Naive B cell (primary cell): ENCODE results near the gene ZSCAN21. TPM values are rescaled to one million over a fixed set of nuclear protein-coding genes. Genes with fewer than 3 reads are reported as not detected.

Experiments
- ATAC-seq, 2 donors: fragments of 150-1000 bp; cut with Tn5 transposase; 2 replicates each; pipeline ENCODE4 v1.10.0; 2021; ENCODE audit warnings: low read depth in 2 of 2, mild to moderate bottlenecking in 2 of 2, moderate library complexity in 2 of 2
- DNase-seq: peaks from one replicate; pipeline ENCODE4 v3.0.0; 2022
- H3K27ac Mint-ChIP-seq, 6 donors: one replicate each; pipeline ENCODE4 v1.8.0; 2020 to 2022; ENCODE audit warnings: mild to moderate bottlenecking in 6 of 6, mixed read lengths in 6 of 6, moderate library complexity in 5 of 6, inconsistent platforms in 2 of 6
- H3K27me3 Mint-ChIP-seq, 3 donors: one replicate each; pipeline ENCODE4 v1.8.0; 2021 to 2022; ENCODE audit warnings: mixed read lengths in 3 of 3, mild to moderate bottlenecking in 1 of 3
- H3K36me3 Mint-ChIP-seq, 2 donors: one replicate each; pipeline ENCODE4 v1.8.0; 2020 to 2022; ENCODE audit warnings: mixed read lengths in 2 of 2, inconsistent platforms in 1 of 2, mild to moderate bottlenecking in 1 of 2
- H3K4me1 Mint-ChIP-seq, 3 donors: one replicate each; pipeline ENCODE4 v1.8.0; 2020 to 2022; ENCODE audit warnings: mixed read lengths in 3 of 3, inconsistent platforms in 1 of 3, mild to moderate bottlenecking in 1 of 3, moderate library complexity in 1 of 3
- H3K4me3 Mint-ChIP-seq, 8 donors: one replicate each; pipeline ENCODE4 v1.8.0; 2020 to 2022; ENCODE audit warnings: mild to moderate bottlenecking in 8 of 8, mixed read lengths in 8 of 8, moderate library complexity in 8 of 8, inconsistent platforms in 2 of 8
- H3K9me3 Mint-ChIP-seq, 7 donors: one replicate each; pipeline ENCODE4 v1.8.0; 2020 to 2022; ENCODE audit warnings: mixed read lengths in 7 of 7, mild to moderate bottlenecking in 5 of 7, inconsistent platforms in 2 of 7, moderate library complexity in 1 of 7
- polyA plus RNA-seq, 6 donors: library from polyadenylated mRNA; unstranded; fragments of 300-500 nt; fragmentation: Illumina TruSeq; gene quantifications; one replicate each; pipeline ENCODE4 v1.2.3, GENCODE V29; 2021; ENCODE audit warnings: low read depth in 6 of 6

ZSCAN21 gene
- polyA plus RNA-seq, 6 donors from 2014 or later: 4.7 to 9.8 (median 5.7) TPM

DNA sequence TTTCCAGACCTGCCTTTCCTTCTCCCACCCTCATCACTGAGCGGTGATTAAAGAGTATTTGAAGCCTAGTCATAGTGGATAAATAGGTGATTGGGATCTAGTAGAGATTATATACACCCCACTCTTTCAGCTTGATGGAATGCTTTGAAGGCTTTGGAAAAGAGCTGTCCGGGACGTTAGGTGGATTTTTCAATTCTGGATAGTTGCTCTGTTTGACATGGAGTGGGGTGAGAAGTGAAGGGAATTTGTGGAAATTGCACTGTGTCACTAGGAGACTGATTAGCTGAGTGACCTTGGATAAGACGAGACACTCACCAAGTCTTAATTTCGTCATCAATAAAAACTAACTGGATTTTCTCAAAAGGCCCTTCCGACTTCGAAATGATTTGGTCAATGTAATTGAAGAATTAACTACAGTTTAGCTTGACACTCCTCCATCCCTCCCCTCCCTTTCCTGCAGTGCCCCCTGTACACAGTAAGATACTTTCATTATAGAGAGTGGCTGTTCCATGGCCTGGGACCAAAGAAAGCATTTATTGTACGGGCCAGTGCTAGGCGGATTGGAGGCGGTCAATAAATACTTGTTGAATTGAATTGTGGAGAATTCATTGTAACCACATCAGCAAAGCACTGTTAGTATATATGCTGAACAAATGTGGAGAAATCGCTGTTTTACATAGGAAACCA, 33.2 kb upstream of the ZSCAN21 start:
- no peaks in the 10 kb centered on the region for H3K36me3 Mint-ChIP-seq

DNA sequence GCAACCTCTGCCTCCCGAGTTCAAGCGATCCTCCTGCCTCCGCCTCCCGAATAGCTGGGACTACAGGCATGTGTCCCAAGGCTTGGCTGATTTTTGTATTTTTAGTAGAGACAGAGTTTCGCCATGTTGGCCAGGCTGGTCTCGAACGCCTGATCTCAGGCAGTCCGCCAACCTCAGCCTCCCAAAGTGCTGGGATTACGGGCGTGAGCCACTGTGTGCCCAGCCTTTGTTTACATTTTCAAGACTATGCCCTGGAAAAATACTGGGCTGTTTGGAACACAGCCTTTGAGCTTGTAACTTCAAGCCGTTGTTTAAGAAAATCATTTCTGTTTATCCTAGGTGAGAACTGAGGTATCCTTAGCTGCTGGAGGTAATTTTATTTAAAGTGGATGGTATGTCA, 32.3 kb upstream of the ZSCAN21 start:
- Mint-ChIP-seq H3K27me3 (no peaks in the 10 kb centered on the region), H3K27ac (peak overlapping the region in 3 of 6 donors; percentile 14 to 47 (median 24)), H3K4me3 (peak overlapping the region in 5 of 8 donors; percentile 15 to 91 (median 50)), H3K9me3 (no peaks in the 10 kb centered on the region), H3K36me3 (no peaks in the 10 kb centered on the region), H3K4me1 (peaks cover 24 to 48% (median 33%) of the 10 kb centered on the region in 3 donors)
- DNase-seq: no peak
- no peak for ATAC-seq

More for the DNA sequence above, 33.2 kb upstream of the ZSCAN21 start:
- Mint-ChIP-seq H3K4me1 (peaks cover 22 to 48% (median 28%) of the 10 kb centered on the region in 3 donors), H3K27ac (peak overlapping the region; percentile 90 to 99 (median 97)), H3K27me3 (peaks cover 0 to 6% (median 3%) of the 10 kb centered on the region in 3 donors), H3K4me3 (peak overlapping the region; percentile 85 to 97 (median 92)), H3K9me3 (no peaks in the 10 kb centered on the region)
- ATAC-seq (no peak), DNase-seq (no peak)

DNA sequence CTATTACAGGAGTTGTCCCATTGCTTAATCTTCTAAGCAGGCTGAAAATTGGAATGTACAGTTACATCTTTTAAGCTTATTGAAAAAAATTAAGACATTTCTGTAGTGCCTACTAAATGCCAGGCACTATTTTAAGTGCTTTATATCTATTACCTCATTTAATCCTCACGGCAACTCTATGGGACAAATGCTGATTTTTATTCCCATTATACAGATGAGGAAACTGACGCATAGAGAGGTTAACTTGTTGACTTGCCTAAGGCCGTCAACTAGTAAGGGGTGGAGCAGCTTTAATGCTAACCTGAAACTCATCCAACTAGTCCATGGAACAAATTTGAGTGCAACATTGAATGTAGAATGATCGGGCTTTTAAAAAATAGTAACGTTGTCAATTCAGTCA, 31.7 kb upstream of the ZSCAN21 start:
- ATAC-seq: no peak
- no peaks in the 10 kb centered on the region for H3K9me3 Mint-ChIP-seq
- peak overlapping the region in 2 of 8 donors; percentile 56 to 91 for H3K4me3 Mint-ChIP-seq
- peaks cover 24 to 48% (median 33%) of the 10 kb centered on the region in 3 donors for H3K4me1 Mint-ChIP-seq
- no peak for DNase-seq
- no peaks in the 10 kb centered on the region for H3K36me3 Mint-ChIP-seq
- no peaks in the 10 kb centered on the region for H3K27me3 Mint-ChIP-seq
- H3K27ac Mint-ChIP-seq: peak overlapping the region in 1 of 6 donors; percentile 57

DNA sequence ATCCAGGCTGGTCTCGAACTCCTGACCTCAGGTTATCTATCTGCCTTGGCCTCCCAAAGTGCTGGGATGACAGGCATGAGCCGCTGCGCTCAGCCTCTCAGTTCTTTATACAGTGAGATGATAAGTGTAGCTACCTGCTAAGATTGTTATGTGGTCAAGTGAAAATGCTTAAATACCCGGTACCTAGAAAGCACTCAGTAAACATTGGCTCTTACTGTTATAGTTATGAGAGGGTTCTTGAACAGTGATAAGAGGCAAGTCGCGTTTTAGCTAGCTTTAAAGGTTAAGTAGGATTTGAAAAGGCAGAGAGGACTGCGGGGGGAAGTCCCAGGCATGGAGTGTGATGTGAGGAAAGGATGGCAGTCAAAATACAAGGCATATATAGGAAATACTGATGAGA, 29.7 kb upstream of the ZSCAN21 start:
- no peaks in the 10 kb centered on the region for H3K9me3 Mint-ChIP-seq

DNA sequence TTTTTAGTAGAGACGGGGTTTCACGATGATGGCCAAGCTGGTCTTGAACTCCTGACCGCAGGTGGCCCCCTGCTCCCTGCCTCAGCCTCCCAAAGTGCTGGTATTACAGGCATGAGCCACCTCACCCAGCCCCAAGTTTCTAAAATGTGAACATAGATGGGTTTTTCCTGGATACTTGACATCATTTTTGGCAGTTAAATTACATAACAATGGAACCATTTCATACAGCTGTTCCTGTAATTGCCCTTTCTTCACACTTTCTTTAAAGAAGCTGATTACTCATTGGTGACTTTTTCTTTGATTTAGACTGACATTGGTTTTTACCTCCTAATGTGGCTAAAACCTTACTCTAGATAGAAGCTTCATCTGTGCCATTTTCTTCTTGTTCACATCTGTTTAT, 28.3 kb upstream of the ZSCAN21 start:
- DNase-seq: no peak
- Mint-ChIP-seq H3K36me3 (peaks cover 0 to 7% of the 10 kb centered on the region in 2 donors), H3K27me3 (no peaks in the 10 kb centered on the region), H3K27ac (peak overlapping the region in 1 of 6 donors; percentile 69), H3K4me1 (peaks cover 20 to 37% (median 22%) of the 10 kb centered on the region in 3 donors), H3K9me3 (no peaks in the 10 kb centered on the region), H3K4me3 (no peak overlapping the region)
- no peak for ATAC-seq

More for the DNA sequence above, 29.7 kb upstream of the ZSCAN21 start:
- no peaks in the 10 kb centered on the region for H3K27me3 Mint-ChIP-seq
- H3K4me1 Mint-ChIP-seq: peaks cover 24 to 45% (median 33%) of the 10 kb centered on the region in 3 donors
- H3K27ac Mint-ChIP-seq: peak overlapping the region in 3 of 6 donors; percentile 41 to 88 (median 65)
- ATAC-seq (no peak), DNase-seq (no peak)
- H3K4me3 Mint-ChIP-seq: no peak overlapping the region
- H3K36me3 Mint-ChIP-seq: peaks cover 0 to 7% of the 10 kb centered on the region in 2 donors

DNA sequence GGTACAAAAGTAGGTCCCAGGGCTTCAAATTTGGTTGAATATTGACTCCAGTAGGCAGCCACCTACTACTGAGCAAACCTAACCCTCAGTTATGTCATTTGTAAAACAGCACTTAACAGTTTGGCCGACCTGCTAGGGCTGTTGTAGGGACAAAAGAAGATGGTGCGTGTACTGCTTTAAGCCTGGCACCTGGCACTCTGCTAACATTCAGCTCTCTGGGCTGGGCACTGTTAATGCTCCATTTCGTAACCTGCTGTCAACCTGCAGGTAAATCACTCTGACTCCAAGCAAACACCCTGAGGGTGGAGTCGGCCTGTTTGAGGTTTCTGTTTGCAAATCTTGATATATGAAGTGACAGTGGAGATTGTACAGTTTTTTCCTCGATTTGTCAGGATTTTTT, 27.0 kb upstream of the ZSCAN21 start:
- H3K4me1 Mint-ChIP-seq: peaks cover 14 to 24% (median 17%) of the 10 kb centered on the region in 3 donors
- no peak overlapping the region for H3K4me3 Mint-ChIP-seq
- no peak for ATAC-seq
- H3K27ac Mint-ChIP-seq: no peak overlapping the region
- H3K9me3 Mint-ChIP-seq: no peaks in the 10 kb centered on the region
- peaks cover 0 to 7% of the 10 kb centered on the region in 2 donors for H3K36me3 Mint-ChIP-seq
- H3K27me3 Mint-ChIP-seq: no peaks in the 10 kb centered on the region
- no peak for DNase-seq

DNA sequence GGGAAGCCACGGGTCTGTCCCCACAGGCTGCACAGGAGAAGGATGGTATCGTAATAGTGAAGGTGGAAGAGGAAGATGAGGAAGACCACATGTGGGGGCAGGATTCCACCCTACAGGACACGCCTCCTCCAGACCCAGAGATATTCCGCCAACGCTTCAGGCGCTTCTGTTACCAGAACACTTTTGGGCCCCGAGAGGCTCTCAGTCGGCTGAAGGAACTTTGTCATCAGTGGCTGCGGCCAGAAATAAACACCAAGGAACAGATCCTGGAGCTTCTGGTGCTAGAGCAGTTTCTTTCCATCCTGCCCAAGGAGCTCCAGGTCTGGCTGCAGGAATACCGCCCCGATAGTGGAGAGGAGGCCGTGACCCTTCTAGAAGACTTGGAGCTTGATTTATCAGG, 26.0 kb upstream of the ZSCAN21 start:
- ATAC-seq (no peak), DNase-seq (no peak)
- H3K27me3 Mint-ChIP-seq: no peaks in the 10 kb centered on the region
- no peak overlapping the region for H3K4me3 Mint-ChIP-seq
- peaks cover 9 to 21% (median 13%) of the 10 kb centered on the region in 3 donors for H3K4me1 Mint-ChIP-seq
- no peaks in the 10 kb centered on the region for H3K9me3 Mint-ChIP-seq
- H3K27ac Mint-ChIP-seq: peak overlapping the region in 2 of 6 donors; percentile 26 to 48
- H3K36me3 Mint-ChIP-seq: peaks cover 0 to 7% of the 10 kb centered on the region in 2 donors

DNA sequence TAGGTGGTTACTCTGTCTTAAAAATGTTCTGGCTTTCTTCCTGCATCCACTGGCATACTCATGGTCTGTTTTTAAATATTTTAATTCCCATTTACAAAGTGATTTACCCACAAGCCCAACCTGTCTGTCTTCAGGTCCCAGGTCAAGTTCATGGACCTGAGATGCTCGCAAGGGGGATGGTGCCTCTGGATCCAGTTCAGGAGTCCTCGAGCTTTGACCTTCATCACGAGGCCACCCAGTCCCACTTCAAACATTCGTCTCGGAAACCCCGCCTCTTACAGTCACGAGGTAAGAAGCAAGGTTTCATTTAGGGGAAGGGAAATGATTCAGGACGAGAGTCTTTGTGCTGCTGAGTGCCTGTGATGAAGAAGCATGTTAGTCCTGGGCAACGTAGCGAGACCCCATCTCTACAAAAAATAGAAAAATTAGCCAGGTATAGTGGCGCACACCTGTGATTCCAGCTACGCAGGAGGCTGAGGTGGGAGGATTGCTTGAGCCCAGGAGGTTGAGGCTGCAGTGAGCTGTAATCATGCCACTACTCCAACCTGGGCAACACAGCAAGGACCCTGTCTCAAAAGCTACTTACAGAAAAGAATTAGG, 25.5 kb upstream of the ZSCAN21 start:
- ATAC-seq: no peak
- peaks cover 9 to 15% (median 13%) of the 10 kb centered on the region in 3 donors for H3K4me1 Mint-ChIP-seq
- H3K9me3 Mint-ChIP-seq: no peaks in the 10 kb centered on the region
- H3K27ac Mint-ChIP-seq: no peak overlapping the region
- peak overlapping the region in 1 of 8 donors; percentile 47 for H3K4me3 Mint-ChIP-seq
- H3K36me3 Mint-ChIP-seq: peaks cover 0 to 7% of the 10 kb centered on the region in 2 donors
- no peaks in the 10 kb centered on the region for H3K27me3 Mint-ChIP-seq
- no peak for DNase-seq

DNA sequence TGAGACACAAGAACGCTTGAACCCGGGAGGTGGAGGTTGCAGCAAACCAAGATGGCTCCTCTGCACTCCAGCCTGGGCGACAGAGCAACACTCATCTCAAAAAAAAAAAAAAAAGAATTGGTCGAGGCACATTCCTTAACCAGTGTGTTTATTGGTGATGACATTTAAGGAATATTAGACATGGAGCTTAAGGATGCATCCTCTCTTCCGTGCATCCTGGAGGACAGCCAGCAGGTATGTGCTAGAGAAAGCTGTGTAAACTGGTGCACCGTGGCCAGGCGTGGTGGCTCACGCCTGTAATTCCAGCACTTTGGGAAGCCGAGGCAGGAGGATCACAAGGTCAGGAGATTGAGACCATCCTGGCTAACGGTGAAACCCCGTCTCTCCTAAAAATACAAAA, 22.4 kb upstream of the ZSCAN21 start:
- H3K4me1 Mint-ChIP-seq: peaks cover 0 to 1% (median 0%) of the 10 kb centered on the region in 3 donors
- no peaks in the 10 kb centered on the region for H3K27me3 Mint-ChIP-seq
- H3K27ac Mint-ChIP-seq: peak overlapping the region in 1 of 6 donors; percentile 41

DNA sequence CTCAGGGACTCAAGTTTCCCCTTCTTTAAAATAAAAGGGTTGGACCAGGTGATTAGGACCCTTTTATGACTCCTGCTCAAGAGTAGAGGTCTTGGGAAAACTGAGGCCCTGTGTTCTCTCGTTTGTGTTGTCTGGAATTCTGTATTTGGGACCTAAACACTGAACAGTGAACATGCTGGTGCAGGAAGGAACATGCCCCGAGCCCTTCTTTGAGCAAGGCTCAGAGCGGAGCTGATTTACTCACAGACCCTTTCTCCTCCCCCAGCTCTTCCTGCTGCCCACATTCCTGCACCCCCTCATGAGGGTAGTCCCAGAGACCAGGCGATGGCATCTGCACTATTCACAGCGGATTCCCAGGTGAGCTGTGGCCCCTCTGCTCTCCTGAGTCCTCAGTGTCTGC, 20.0 kb upstream of the ZSCAN21 start:
- no peaks in the 10 kb centered on the region for H3K27me3 Mint-ChIP-seq
- ATAC-seq (no peak), DNase-seq (no peak)
- H3K27ac Mint-ChIP-seq: peak overlapping the region in 1 of 6 donors; percentile 75
- peaks cover 6 to 38% of the 10 kb centered on the region in 2 donors for H3K36me3 Mint-ChIP-seq
- peaks cover 0 to 5% (median 0%) of the 10 kb centered on the region in 3 donors for H3K4me1 Mint-ChIP-seq
- H3K4me3 Mint-ChIP-seq: no peak overlapping the region
- no peaks in the 10 kb centered on the region for H3K9me3 Mint-ChIP-seq

More for the DNA sequence above, 22.4 kb upstream of the ZSCAN21 start:
- H3K9me3 Mint-ChIP-seq: no peaks in the 10 kb centered on the region
- H3K4me3 Mint-ChIP-seq: no peak overlapping the region
- ATAC-seq: no peak
- DNase-seq: no peak
- H3K36me3 Mint-ChIP-seq: peaks cover 5 to 27% of the 10 kb centered on the region in 2 donors

DNA sequence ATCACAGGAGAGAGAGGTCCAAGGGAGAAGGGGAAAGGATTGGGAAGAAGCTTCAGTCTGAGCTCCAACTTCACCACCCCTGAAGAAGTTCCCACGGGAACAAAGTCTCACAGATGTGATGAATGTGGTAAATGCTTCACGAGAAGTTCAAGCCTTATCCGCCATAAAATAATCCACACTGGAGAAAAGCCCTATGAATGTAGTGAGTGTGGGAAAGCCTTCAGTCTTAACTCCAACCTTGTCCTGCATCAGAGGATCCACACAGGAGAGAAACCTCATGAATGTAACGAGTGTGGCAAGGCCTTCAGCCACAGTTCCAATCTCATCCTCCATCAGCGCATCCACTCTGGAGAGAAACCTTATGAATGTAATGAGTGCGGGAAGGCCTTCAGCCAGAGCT, 16.0 kb upstream of the ZSCAN21 start:
- Mint-ChIP-seq H3K27me3 (no peaks in the 10 kb centered on the region), H3K36me3 (peaks cover 10 to 38% of the 10 kb centered on the region in 2 donors), H3K4me3 (no peak overlapping the region), H3K4me1 (peaks cover 0 to 5% (median 0%) of the 10 kb centered on the region in 3 donors), H3K27ac (peak overlapping the region in 2 of 6 donors; percentile 64 to 73), H3K9me3 (no peaks in the 10 kb centered on the region)
- ATAC-seq (no peak), DNase-seq (no peak)

DNA sequence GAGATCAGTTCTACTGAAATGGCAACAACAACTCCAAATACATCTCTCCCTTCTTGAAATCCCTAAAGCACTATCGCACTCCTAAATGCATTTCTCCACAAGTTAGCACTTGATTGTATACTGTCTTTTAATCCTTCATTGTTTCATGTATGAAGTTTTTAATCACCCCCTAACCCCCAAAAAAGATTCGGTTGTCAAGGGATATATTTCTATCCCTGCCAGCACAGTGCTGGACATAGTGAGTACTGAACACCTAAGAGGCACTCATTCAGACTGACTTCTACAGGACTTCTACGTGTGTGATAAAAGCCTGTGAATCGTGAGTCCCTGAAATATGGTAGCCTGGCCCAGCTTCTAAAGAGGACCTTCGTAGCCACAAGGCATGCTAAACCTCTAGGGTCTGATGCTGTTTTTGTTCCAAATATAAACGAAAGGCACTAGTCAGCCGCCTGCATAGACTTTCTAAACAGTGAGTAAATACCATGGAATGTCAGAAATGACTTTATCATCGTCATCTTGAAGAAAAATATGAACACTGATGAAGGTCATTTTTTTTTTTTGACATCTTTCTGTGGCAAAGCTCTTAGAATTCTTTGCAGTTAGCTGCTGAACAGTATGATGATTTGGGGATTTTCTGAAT, 14.6 kb upstream of the ZSCAN21 start:
- Mint-ChIP-seq H3K36me3 (peaks cover 10 to 35% of the 10 kb centered on the region in 2 donors), H3K9me3 (no peaks in the 10 kb centered on the region), H3K4me1 (peaks cover 0 to 5% (median under 1%) of the 10 kb centered on the region in 3 donors), H3K27me3 (no peaks in the 10 kb centered on the region), H3K4me3 (no peak overlapping the region), H3K27ac (no peak overlapping the region)
- DNase-seq: no peak
- no peak for ATAC-seq

DNA sequence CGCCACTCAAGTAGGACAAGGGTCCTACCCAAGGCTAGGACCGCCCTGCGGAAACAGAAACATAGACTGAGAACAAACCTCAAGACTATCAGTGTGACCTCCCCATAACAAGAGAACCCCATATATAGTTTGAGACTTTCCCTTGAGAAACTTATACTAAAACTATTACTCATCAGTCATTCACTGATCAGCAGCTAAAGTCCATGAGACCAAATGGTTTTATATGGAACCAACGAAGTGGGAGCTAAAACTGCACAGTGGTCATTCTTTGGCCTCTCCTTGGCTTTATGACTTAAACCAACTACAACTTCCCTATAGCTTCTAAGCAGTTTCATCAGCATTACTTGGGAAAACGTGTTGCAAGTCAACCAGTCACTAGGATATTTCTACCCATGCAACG, 13.7 kb upstream of the ZSCAN21 start:
- ATAC-seq (no peak), DNase-seq (no peak)
- no peaks in the 10 kb centered on the region for H3K9me3 Mint-ChIP-seq
- H3K4me3 Mint-ChIP-seq: no peak overlapping the region
- H3K27ac Mint-ChIP-seq: no peak overlapping the region
- H3K4me1 Mint-ChIP-seq: peaks cover 8 to 9% (median 9%) of the 10 kb centered on the region in 3 donors
- no peaks in the 10 kb centered on the region for H3K27me3 Mint-ChIP-seq
- H3K36me3 Mint-ChIP-seq: peaks cover 6 to 26% of the 10 kb centered on the region in 2 donors
